GM23338 (cell line): ENCODE data around the gene FEM1B. TPM values are rescaled to one million over a fixed set of nuclear protein-coding genes. Genes with fewer than 3 reads are reported as not detected.

Source experiments
- ATAC-seq: fragments of 200-7000 bp; cut with Tn5 transposase; 3 replicates; pipeline ENCODE4 v1.9.1; 2020
- DNase-seq: peaks from one replicate; pipeline ENCODE4 v3.0.0-alpha.2; 2015; ENCODE audit warnings: low spot score
- H2AFZ ChIP-seq: fragments of 200-600 bp; sonication (generic); 2 replicates; pipeline ENCODE4 v1.8.0; 2016; ENCODE audit warnings: antibody characterized with exemption, mild to moderate bottlenecking, moderate library complexity
- H3F3A ChIP-seq: fragments of 200-600 bp; sonication (generic); replicated peaks from 2 replicates; pipeline ENCODE4 v1.8.0; 2017; ENCODE audit warnings: antibody characterized with exemption, mixed run types, low read depth
- H3K27ac ChIP-seq: fragments of 200-600 bp; sonication (generic); 2 replicates; pipeline ENCODE4 v1.6.1; 2016; ENCODE audit warnings: low read depth
- H3K27me3 ChIP-seq: fragments of 200-600 bp; sonication (generic); 2 replicates; pipeline ENCODE4 v1.8.0; 2016; ENCODE audit warnings: mild to moderate bottlenecking, mixed run types, moderate library complexity; ENCODE audit not compliant: insufficient read depth
- H3K36me3 ChIP-seq: fragments of 200-600 bp; sonication (generic); 2 replicates; pipeline ENCODE4 v1.8.0; 2016; ENCODE audit warnings: mild to moderate bottlenecking; ENCODE audit not compliant: insufficient read depth
- H3K4me1 ChIP-seq: fragments of 200-600 bp; sonication (generic); 2 replicates; pipeline ENCODE4 v1.8.0; 2016; ENCODE audit warnings: mild to moderate bottlenecking, moderate library complexity; ENCODE audit not compliant: insufficient read depth
- H3K4me2 ChIP-seq: fragments of 200-600 bp; sonication (generic); 2 replicates; pipeline ENCODE4 v1.7.1; 2017; ENCODE audit warnings: mixed run types
- H3K4me3 ChIP-seq: fragments of 200-600 bp; sonication (generic); 2 replicates; pipeline ENCODE4 v1.6.1; 2016; ENCODE audit warnings: mixed run types
- H3K79me2 ChIP-seq: fragments of 200-600 bp; sonication (generic); replicated peaks from 2 replicates; pipeline ENCODE4 v1.8.0; 2017; ENCODE audit warnings: mild to moderate bottlenecking; ENCODE audit not compliant: insufficient read depth
- H3K9me2 ChIP-seq: fragments of 200-600 bp; sonication (generic); 2 replicates; pipeline ENCODE4 v1.8.0; 2017; ENCODE audit not compliant: insufficient read depth
- H4K20me1 ChIP-seq: fragments of 200-600 bp; sonication (generic); replicated peaks from 2 replicates; pipeline ENCODE4 v1.8.0; 2017; ENCODE audit warnings: mild to moderate bottlenecking; ENCODE audit not compliant: insufficient read depth
- H3K27ac Mint-ChIP-seq: 2 replicates; pipeline ENCODE4 v1.8.0; 2020; ENCODE audit warnings: inconsistent platforms, mild to moderate bottlenecking, moderate library complexity, mixed read lengths
- H3K27me3 Mint-ChIP-seq: 3 replicates; pipeline ENCODE4 v1.8.0; 2022; ENCODE audit warnings: low read depth, mild to moderate bottlenecking, moderate library complexity, mixed read lengths, inconsistent platforms; ENCODE audit not compliant: insufficient read depth, poor library complexity
- H3K36me3 Mint-ChIP-seq: 3 replicates; pipeline ENCODE4 v1.8.0; 2021; ENCODE audit warnings: low read depth, mild to moderate bottlenecking, inconsistent platforms, moderate library complexity, mixed read lengths
- H3K4me1 Mint-ChIP-seq: 3 replicates; pipeline ENCODE4 v1.8.0; 2020; ENCODE audit warnings: mild to moderate bottlenecking, inconsistent platforms, mixed read lengths
- H3K4me3 Mint-ChIP-seq: 3 replicates; pipeline ENCODE4 v1.8.0; 2021; ENCODE audit warnings: moderate library complexity, mild to moderate bottlenecking, inconsistent platforms, mixed read lengths
- H3K9me3 Mint-ChIP-seq: 3 replicates; pipeline ENCODE4 v1.8.0; 2020; ENCODE audit warnings: moderate library complexity, mild to moderate bottlenecking, inconsistent platforms, mixed read lengths
- EZH2phosphoT487 ChIP-seq: fragments of 200-600 bp; sonication (generic); IDR thresholded peaks from one replicate; pipeline ENCODE4 v1.8.1; 2018; ENCODE audit warnings: antibody characterized with exemption; ENCODE audit not compliant: unreplicated experiment
- JUNB ChIP-seq: IDR thresholded peaks from one replicate; pipeline ENCODE4 v1.6.1; 2016; ENCODE audit warnings: antibody characterized with exemption; ENCODE audit not compliant: unreplicated experiment
- POLR2AphosphoS5 ChIP-seq: IDR thresholded peaks from 2 replicates; pipeline ENCODE4 v1.6.1; 2016; ENCODE audit warnings: antibody characterized with exemption, low read depth
- STAT1 ChIP-seq: IDR thresholded peaks from one replicate; pipeline ENCODE4 v1.6.1; 2016; ENCODE audit warnings: antibody characterized with exemption; ENCODE audit not compliant: unreplicated experiment
- ZNF331 ChIP-seq: fragments of 250-450 bp; sonication (Bioruptor Pico); IDR thresholded peaks from 2 replicates; pipeline ENCODE4 v1.5.0; 2020; ENCODE audit warnings: low read depth, mild to moderate bottlenecking, moderate library complexity
- polyA plus RNA-seq: library from polyadenylated mRNA; unstranded; fragments of >200 nt; fragmentation: Nextera tagmentation; extraction: Ambion mirVana; gene quantifications from 2 replicates; pipeline ENCODE4 v1.2.1, GENCODE V29; 2016
- total RNA-seq: library from RNA; depleted of rRNA; stranded (reverse); fragments of >200 nt; shearing (Covaris generic); gene quantifications from 2 replicates; pipeline ENCODE4 v1.2.3, GENCODE V29; 2014
- TF ChIP-seq, protein P1 (sequence below), 2 experiments: fragments of 200-600 bp in 1 of 2; sonication (generic) in 1 of 2; conservative IDR thresholded peaks; 2 replicates each; pipeline versions ENCODE4 v1.5.1 to v1.6.1; 2016 to 2017; ENCODE audit warnings: antibody characterized with exemption in 2 of 2, low read depth in 2 of 2, mild to moderate bottlenecking in 2 of 2, moderate library complexity in 1 of 2
- TF ChIP-seq, protein P2 (sequence below): IDR thresholded peaks from 2 replicates; pipeline ENCODE4 v1.6.1; 2016; ENCODE audit warnings: antibody characterized with exemption

Gene FEM1B
- total and polyA plus RNA-seq, 2 experiments from 2014 or later: 13.0 to 82.0 TPM

DNA sequence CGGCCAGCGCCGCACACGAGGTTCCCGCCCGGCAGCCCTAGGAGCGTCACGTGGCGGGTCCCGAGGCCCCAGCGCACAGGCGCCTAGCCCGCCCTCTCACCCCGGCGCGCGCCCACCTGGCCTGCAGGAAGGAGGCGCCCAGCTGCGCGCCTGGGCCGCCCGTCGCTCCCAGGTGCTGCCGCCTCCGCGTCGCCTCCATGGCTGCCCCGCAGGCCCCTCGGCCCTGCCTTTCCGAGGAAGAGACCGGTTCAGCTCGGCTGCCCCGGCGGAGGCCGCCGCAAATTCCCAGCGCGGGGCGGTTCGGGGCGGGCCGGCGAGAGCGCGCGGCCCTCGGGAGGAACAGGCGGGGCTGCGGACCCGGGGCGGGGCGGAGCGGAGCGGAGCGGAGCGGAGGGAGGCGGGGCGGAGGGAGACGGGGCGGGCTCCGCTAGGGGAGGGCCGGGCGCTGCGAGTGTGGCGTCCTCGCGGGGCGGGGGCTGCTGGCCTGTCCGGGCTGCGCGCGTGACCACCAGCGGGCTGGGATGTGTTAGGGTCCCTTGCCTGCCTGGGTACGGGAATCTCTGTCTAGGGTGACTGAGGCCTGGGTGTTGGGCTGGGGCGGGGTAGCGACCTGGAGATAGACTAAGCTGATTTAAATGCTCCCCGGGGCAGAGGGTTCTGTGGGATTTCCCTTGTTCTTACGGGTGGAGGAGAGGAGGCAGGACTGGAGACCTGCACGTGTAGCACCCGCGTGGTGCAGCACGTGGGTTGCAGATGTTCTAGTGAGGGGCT, 48.0 kb upstream of the FEM1B start, which contains the start of gene CLN6:
Gene CLN6 (minus strand): TSS at position 343 of the 771 bp plus-strand sequence. CDS start 144 bp downstream, at position 199.
- H3K9me3 Mint-ChIP-seq: peaks cover 3% of the 10 kb centered on the region; the same call in 1 of the 3 replicates
- peak within 1 kb of the TSS; percentile 99 for H2AFZ ChIP-seq
- H3K36me3 ChIP-seq: no peaks in the 10 kb centered on the region

DNA sequence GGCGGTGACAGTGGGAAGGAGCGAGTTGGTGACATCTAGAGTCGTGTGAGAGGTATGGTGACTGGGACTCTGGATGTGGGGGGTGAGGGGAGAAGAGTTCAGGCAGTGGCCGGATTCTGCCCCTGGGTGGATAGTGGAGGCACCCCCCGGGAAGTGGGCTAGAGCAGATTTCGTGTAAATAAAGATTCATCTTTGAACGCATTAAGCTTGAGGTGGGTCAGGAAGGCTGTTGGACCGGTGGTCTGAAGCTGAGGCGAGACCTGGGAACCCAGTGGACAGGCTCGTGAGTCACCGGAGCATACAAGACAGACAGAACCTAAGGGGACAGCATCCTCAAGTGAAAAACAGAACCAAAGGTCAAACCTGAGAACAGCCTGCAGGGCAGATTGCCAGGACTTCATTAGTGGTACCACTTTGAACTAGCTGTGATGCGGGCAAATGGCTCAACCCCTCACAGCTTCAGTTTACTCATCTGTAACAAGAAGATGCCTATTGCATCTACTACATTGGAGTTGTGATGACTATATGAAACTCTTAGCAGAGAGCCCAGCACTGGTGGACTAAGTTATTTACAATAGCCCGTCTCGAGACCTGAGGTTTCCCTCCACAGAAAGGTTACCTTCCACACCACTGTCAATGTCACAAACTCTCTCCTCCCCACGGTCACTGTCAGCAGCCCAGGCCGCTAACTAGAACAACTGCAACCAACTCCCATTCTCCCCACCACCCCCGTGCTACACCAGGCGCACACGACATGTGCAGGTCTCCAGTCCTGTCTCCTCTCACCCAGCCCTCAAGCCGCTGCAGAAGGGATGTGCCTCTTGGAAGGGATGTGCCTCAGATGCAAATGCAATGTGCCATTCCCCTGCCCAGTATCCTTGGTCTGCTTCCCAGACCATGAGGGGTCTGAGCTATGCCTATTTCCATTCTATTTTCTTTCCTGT, 47.1 kb upstream of the FEM1B start:
- ATAC-seq: peak; percentile 1; the same call in 1 of the 3 replicates
- peaks cover 27% of the 10 kb centered on the region for H4K20me1 ChIP-seq
- peaks cover 17% of the 10 kb centered on the region; the same call in 1 of the 2 replicates for H3K4me1 ChIP-seq
- H3K79me2 ChIP-seq: peaks cover 36% of the 10 kb centered on the region
- H3K9me2 ChIP-seq: no peaks in the 10 kb centered on the region
- H3K27ac ChIP-seq: no peak overlapping the region
- no peaks in the 10 kb centered on the region for H3K27me3 ChIP-seq
- Mint-ChIP-seq H3K9me3 (no peaks in the 10 kb centered on the region; the same call in 2 of the 3 replicates), H3K27me3 (peaks cover 21% of the 10 kb centered on the region), H3K4me3 (peak overlapping the region; percentile 82), H3K4me1 (peaks cover 42% of the 10 kb centered on the region), H3K36me3 (0 out of 3 replicates have a peak, but pooled peaks cover 5% of the 10 kb centered on the region), H3K27ac (peak overlapping the region; percentile 51; the same call in 1 of the 2 replicates)
- peak overlapping the region; percentile 99 for H2AFZ ChIP-seq
- peak overlapping the region; percentile 94 for H3K4me3 ChIP-seq
- H3F3A ChIP-seq: peaks cover 13% of the 10 kb centered on the region
- TF ChIP-seq STAT1 (no peak), JUNB (no peak), ZNF331 (no peak)
- TF ChIP-seq, protein P1, sequence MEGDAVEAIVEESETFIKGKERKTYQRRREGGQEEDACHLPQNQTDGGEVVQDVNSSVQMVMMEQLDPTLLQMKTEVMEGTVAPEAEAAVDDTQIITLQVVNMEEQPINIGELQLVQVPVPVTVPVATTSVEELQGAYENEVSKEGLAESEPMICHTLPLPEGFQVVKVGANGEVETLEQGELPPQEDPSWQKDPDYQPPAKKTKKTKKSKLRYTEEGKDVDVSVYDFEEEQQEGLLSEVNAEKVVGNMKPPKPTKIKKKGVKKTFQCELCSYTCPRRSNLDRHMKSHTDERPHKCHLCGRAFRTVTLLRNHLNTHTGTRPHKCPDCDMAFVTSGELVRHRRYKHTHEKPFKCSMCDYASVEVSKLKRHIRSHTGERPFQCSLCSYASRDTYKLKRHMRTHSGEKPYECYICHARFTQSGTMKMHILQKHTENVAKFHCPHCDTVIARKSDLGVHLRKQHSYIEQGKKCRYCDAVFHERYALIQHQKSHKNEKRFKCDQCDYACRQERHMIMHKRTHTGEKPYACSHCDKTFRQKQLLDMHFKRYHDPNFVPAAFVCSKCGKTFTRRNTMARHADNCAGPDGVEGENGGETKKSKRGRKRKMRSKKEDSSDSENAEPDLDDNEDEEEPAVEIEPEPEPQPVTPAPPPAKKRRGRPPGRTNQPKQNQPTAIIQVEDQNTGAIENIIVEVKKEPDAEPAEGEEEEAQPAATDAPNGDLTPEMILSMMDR (conservative IDR thresholded peaks at IDR 0.05; ENCODE audit: low read depth in 2 of 2): peak in 1 of 2 experiments; percentile 24; a peak in 1 of 4 replicates
- TF ChIP-seq, protein P2, sequence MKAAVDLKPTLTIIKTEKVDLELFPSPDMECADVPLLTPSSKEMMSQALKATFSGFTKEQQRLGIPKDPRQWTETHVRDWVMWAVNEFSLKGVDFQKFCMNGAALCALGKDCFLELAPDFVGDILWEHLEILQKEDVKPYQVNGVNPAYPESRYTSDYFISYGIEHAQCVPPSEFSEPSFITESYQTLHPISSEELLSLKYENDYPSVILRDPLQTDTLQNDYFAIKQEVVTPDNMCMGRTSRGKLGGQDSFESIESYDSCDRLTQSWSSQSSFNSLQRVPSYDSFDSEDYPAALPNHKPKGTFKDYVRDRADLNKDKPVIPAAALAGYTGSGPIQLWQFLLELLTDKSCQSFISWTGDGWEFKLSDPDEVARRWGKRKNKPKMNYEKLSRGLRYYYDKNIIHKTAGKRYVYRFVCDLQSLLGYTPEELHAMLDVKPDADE: no peak
- no peaks in the 10 kb centered on the region for H3K36me3 ChIP-seq
- no peak for DNase-seq
- peak overlapping the region; percentile 100 for H3K4me2 ChIP-seq

More for the DNA sequence above, 48.0 kb upstream of the FEM1B start, which contains the start of gene CLN6:
- Mint-ChIP-seq H3K27ac (peak within 1 kb of the TSS; percentile 91), H3K36me3 (peaks cover 11% of the 10 kb centered on the region; the same call in 2 of the 3 replicates), H3K4me3 (peak within 1 kb of the TSS; percentile 98), H3K4me1 (peaks cover 42% of the 10 kb centered on the region), H3K27me3 (peaks cover 18% of the 10 kb centered on the region)
- Histone ChIP-seq H3K4me3 (peak within 1 kb of the TSS; percentile 94), H3F3A (peaks cover 13% of the 10 kb centered on the region), H3K79me2 (peaks cover 44% of the 10 kb centered on the region), H3K9me2 (no peaks in the 10 kb centered on the region), H3K27ac (peak within 1 kb of the TSS; percentile 87), H3K27me3 (no peaks in the 10 kb centered on the region), H4K20me1 (peaks cover 34% of the 10 kb centered on the region), H3K4me1 (peaks cover 17% of the 10 kb centered on the region; the same call in 1 of the 2 replicates), H3K4me2 (peak within 1 kb of the TSS; percentile 100)
- ATAC-seq (peak; percentile 83), DNase-seq (peak; percentile 89)
- TF ChIP-seq EZH2phosphoT487 (no peak), POLR2AphosphoS5 (peak; percentile 64; the same call in 1 of the 2 replicates)
